GM18951 (cell line): Measurements from ENCODE around the gene TMEM18.

ENCODE experiments used
- POLR2A ChIP-seq: IDR thresholded peaks from 4 replicates; pipeline ENCODE4 v1.6.1; 2011; ENCODE audit warnings: mild to moderate bottlenecking; ENCODE audit not compliant: insufficient read length, insufficient read depth; ENCODE audit errors: extremely low read depth
- in situ Hi-C: fragments of 300-500 bp; cut with MboI; formaldehyde crosslinking; loops from one replicate; pipeline ENCODE4 v1.12.0; 2022; ENCODE audit warnings: low sequenced_read_pairs, mixed read lengths, inconsistent platforms; ENCODE audit not compliant: unreplicated experiment

Gene TMEM18

DNA sequence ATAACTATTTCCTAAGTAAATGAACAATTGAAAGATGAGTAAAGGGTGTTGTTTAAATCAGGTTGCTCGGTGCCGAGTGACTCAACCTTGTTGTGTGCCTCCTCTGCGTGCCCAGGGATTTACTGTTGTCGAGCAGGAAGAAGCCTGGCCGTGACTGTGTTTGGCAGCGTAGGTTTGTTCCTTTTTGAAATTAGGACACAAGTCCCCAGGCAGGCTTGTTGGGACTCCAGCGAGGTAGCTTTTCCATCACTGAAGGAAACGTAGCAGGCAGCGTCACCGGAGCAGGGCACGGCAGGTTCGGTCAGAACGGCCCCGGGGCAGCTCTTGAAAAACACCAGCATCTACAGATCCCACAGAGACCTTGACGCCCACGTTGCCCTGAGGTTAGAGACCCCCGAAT, 48.6 kb downstream of the TMEM18 start:
- TF ChIP-seq POLR2A = no peak
- in situ Hi-C loops = no loop called here

DNA sequence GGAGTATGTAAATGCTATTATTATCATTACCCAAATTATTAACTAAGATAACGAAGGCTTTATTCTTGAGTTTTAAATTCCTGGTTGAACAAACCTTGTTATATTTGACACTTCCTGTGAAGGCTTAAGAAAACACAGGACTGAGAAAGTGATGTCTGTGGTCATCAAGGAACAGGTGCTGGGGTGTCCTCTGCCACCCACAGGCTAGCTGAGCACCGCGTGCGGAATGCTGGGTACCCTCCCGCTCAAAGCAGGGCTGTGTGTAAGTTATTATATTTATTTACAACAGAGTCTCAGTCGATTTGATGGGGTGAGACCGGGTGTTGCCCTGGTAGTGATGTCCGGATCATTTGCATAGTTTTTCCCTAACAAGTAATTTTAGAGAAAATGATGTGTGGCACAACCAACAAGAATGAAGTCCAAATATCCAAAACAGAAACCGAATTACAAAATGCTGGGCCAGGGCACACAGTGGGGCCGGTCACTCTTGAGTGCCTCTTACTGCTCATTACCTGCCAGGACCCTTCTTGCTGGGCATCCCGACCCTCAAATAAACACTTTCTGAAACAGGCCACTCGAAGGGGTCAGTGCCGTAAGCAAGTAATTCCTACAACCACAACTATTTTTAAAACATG, 49.2 kb downstream of the TMEM18 start:
- TF ChIP-seq POLR2A = no peak
- in situ Hi-C loops = no loop called here

DNA sequence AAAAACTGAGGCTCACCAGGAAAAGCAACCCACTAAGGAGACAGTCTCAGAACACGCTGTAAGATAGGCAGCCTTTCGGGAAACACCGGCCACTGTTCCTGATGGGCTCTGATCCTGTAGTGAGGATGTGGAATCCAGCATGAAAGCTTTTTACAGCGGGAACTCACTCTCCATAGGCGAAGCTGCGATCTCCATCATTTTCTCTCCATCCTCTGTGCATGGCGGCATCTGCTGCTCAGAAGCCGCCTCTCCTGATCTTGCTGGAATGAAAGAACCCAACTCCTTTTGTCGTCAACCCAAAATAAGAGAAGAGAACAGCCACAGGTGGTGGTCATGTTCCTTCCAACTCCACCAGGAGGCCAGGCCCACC, 49.9 kb downstream of the TMEM18 start:
- in situ Hi-C loops = no loop called here
- no peak for TF ChIP-seq POLR2A

DNA sequence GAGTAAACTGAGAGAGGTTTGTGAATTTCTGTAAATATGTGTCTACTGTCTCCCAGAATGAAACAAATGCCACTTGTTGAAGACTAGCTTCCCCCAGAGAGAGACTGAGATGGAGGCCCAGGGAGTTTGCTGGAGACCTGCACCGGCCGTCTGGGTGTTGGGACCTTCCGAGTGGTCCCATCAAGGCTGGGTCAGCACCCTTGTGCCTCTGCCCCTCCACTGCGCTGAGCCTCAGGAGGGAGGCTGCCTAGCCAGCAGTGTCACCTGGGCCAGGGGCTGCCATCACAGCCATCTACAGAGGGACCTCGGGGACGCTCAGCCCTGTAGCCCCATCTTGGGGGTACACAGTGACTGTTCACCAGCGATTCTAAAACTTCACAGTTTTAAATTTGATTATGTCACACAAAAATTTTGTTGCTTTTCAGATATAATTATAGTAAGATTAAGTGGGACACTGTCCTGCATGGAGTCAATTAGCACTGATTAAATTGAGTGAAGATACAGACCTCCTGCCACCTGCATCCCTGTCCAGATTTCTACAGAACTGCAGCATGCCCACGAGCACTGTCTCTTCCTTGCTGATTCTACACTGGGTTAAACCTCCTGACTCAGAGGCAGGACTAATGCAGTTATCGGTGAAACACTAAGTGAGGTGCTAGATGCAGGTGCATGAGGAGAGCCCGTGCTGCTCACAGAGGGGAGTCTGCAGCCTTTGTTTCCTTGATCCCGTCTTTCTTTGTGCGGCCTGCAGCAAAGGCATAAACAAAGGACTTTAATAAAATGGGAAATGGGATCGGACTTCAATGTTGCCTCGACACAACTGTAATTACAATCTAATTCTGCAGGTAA, 50.5 kb downstream of the TMEM18 start:
- in situ Hi-C loops = no loop called here
- TF ChIP-seq POLR2A = no peak

DNA sequence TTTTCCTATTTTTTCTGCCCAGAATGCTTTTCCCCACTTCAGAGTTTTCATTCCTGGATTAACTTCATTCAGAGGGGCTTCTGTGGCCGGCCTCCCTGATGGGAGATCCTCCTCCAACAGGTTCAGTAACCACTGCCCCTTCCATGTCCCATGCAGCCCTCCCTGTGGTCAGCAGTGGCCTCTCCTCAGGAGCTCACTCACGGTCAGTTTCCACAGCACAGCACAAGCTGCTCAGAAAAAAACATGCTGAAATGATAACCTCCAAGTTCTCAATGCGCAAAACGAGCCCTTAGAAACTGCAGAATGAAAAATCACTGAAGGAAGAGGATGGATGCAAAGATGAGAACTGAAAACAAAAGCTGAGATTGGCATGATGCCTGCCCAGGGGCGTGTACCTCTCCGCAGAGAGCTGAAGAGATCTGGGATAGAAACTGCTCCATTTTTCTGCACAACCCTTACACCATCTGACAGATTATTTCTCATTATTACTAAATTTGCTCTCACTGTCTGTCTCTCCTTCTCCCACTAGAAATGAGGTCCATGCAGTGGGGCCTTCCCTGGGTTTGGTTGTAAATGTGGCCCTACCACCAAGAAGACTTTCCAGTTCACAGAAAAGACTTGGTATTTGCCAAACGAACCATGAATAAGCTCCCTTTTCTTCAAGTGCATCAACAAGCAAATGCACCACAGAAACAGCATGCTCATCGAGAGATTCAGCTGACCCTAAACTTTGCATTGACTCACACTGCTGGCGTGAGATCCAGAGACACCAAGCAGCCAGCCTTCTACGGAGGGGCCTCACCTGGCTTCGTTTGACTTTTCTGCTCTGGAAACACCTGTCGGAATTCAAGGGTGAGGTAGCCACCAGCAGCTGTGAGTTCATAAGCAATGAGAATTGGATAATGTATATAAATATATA, 51.5 kb downstream of the TMEM18 start:
- no peak for TF ChIP-seq POLR2A
- in situ Hi-C loops = no loop called here

- in situ Hi-C loops = no loop called here
- no peak for TF ChIP-seq POLR2A
These were observed 52.5 kb downstream of the TMEM18 start for GRCh38 chr2:624551-625347.

GRCh38 chr2:624096-624495, 53.1 kb downstream of the TMEM18 start:
- TF ChIP-seq POLR2A = no peak
- in situ Hi-C loops = no loop called here

GRCh38 chr2:623130-623922, 53.9 kb downstream of the TMEM18 start:
- in situ Hi-C loops = no loop called here
- no peak for TF ChIP-seq POLR2A

GRCh38 chr2:622357-622756, 54.8 kb downstream of the TMEM18 start:
- in situ Hi-C loops = no loop called here
- no peak for TF ChIP-seq POLR2A

GRCh38 chr2:621303-622099, 55.7 kb downstream of the TMEM18 start:
- in situ Hi-C loops = no loop called here

More at GRCh38 chr2:621303-622099, 55.7 kb downstream of the TMEM18 start:
- no peak for TF ChIP-seq POLR2A
